Glutamatergic neuron (in vitro differentiated cells): Measurements from ENCODE around the gene PTPRG. TPM values are rescaled to one million over a fixed set of nuclear protein-coding genes. Genes with fewer than 3 reads are reported as not detected.

ENCODE experiments used
- DNase-seq: peaks from one replicate; pipeline ENCODE4 v3.0.0; 2022
- H3K27ac Mint-ChIP-seq: one replicate; pipeline ENCODE4 v1.8.0; 2020; ENCODE audit warnings: mild to moderate bottlenecking, mixed read lengths, inconsistent platforms; ENCODE audit not compliant: unreplicated experiment
- H3K27me3 Mint-ChIP-seq: one replicate; pipeline ENCODE4 v1.8.0; 2020; ENCODE audit warnings: mild to moderate bottlenecking, moderate library complexity, mixed read lengths, inconsistent platforms; ENCODE audit not compliant: unreplicated experiment
- H3K36me3 Mint-ChIP-seq: one replicate; pipeline ENCODE4 v1.8.0; 2020; ENCODE audit warnings: mild to moderate bottlenecking, mixed read lengths, inconsistent platforms; ENCODE audit not compliant: unreplicated experiment
- H3K4me1 Mint-ChIP-seq: one replicate; pipeline ENCODE4 v1.8.0; 2020; ENCODE audit warnings: mild to moderate bottlenecking, low read depth, mixed read lengths, inconsistent platforms; ENCODE audit not compliant: unreplicated experiment
- H3K4me3 Mint-ChIP-seq: one replicate; pipeline ENCODE4 v1.8.0; 2020; ENCODE audit warnings: mild to moderate bottlenecking, mixed read lengths, inconsistent platforms; ENCODE audit not compliant: unreplicated experiment
- H3K9me3 Mint-ChIP-seq: one replicate; pipeline ENCODE4 v1.8.0; 2020; ENCODE audit warnings: mild to moderate bottlenecking, moderate library complexity, mixed read lengths, inconsistent platforms; ENCODE audit not compliant: unreplicated experiment
- total RNA-seq: library from RNA; stranded (reverse); fragmentation: NEBNext Ultra II Directional; extraction: Animal tissue kit (Norgen Biotek cat#: 25700); gene quantifications from one replicate; pipeline ENCODE4 v1.2.1, GENCODE V29; 2021; ENCODE audit not compliant: unreplicated experiment
- TF ChIP-seq, protein P1 (sequence below): fragments of 200-600 bp; sonication (generic); IDR thresholded peaks from one replicate; pipeline ENCODE4 v1.5.0; 2021; ENCODE audit not compliant: partially characterized antibody, unreplicated experiment

The PTPRG gene
- total RNA-seq, 1 donor from 2014 or later: 52.1 TPM

DNA sequence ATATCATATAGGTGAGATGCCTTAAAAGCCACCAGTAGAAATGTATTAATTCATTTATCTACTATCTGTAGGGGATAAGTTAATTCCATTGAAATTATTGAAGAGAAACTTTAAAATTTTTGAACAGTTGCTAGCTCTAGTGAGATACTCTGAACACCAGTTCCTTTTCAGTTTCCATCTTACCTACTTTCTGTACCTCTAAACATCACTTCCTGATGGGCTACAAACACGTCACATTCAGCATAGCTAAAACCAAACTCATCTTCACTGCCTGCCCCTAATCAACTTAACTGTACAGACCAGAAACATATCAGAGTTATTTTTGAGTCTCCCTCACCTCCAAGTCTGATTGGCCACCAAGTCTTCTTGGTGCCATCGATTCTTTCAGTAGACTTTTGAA is 723.1 kb downstream of the PTPRG start:
- Mint-ChIP-seq H3K27me3 (no peaks in the 10 kb centered on the region), H3K4me1 (no peaks in the 10 kb centered on the region), H3K27ac (no peak overlapping the region), H3K9me3 (no peaks in the 10 kb centered on the region), H3K36me3 (no peaks in the 10 kb centered on the region), H3K4me3 (no peak overlapping the region)
- no peak for DNase-seq
- TF ChIP-seq, protein P1, sequence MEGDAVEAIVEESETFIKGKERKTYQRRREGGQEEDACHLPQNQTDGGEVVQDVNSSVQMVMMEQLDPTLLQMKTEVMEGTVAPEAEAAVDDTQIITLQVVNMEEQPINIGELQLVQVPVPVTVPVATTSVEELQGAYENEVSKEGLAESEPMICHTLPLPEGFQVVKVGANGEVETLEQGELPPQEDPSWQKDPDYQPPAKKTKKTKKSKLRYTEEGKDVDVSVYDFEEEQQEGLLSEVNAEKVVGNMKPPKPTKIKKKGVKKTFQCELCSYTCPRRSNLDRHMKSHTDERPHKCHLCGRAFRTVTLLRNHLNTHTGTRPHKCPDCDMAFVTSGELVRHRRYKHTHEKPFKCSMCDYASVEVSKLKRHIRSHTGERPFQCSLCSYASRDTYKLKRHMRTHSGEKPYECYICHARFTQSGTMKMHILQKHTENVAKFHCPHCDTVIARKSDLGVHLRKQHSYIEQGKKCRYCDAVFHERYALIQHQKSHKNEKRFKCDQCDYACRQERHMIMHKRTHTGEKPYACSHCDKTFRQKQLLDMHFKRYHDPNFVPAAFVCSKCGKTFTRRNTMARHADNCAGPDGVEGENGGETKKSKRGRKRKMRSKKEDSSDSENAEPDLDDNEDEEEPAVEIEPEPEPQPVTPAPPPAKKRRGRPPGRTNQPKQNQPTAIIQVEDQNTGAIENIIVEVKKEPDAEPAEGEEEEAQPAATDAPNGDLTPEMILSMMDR: no peak

GRCh38 chr3:62287392-62287927 is 726.1 kb downstream of the PTPRG start:
- H3K36me3 Mint-ChIP-seq: no peaks in the 10 kb centered on the region
- H3K4me1 Mint-ChIP-seq: no peaks in the 10 kb centered on the region
- H3K27me3 Mint-ChIP-seq: no peaks in the 10 kb centered on the region
- H3K9me3 Mint-ChIP-seq: no peaks in the 10 kb centered on the region
- H3K4me3 Mint-ChIP-seq: no peak overlapping the region
- no peak overlapping the region for H3K27ac Mint-ChIP-seq
- DNase-seq: no peak
- TF ChIP-seq, protein P1: no peak

DNA sequence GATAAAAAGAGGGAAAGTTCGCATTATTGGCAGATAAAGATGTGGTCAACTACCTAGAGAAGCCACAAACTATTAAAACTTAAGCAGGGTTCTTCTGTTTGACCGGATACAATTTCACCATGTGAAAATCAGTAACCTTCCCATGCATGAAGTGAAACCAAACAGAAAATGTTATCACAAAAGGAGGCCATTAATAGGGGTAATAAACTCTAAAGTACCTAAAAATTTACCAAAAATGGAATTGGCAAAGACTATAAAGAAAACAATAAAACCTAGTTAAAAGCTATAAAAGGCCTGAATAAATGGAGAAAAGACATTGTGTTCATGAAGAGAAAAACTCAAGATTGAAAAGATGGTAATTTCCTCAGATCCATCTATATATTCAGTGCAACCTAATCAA is 728.6 kb downstream of the PTPRG start:
- no peak for DNase-seq
- Mint-ChIP-seq H3K4me3 (no peak overlapping the region), H3K36me3 (no peaks in the 10 kb centered on the region), H3K9me3 (no peaks in the 10 kb centered on the region), H3K27ac (no peak overlapping the region), H3K27me3 (no peaks in the 10 kb centered on the region), H3K4me1 (peaks cover 3% of the 10 kb centered on the region)
- TF ChIP-seq, protein P1: no peak

GRCh38 chr3:62293051-62293780 is 731.8 kb downstream of the PTPRG start:
- Mint-ChIP-seq H3K9me3 (no peaks in the 10 kb centered on the region), H3K27ac (no peak overlapping the region), H3K4me3 (no peak overlapping the region), H3K36me3 (no peaks in the 10 kb centered on the region), H3K4me1 (peaks cover 5% of the 10 kb centered on the region), H3K27me3 (no peaks in the 10 kb centered on the region)
- TF ChIP-seq, protein P1: no peak
- DNase-seq: no peak

GRCh38 chr3:62295571-62295970 is 734.2 kb downstream of the PTPRG start:
- DNase-seq: no peak
- Mint-ChIP-seq H3K9me3 (no peaks in the 10 kb centered on the region), H3K27me3 (no peaks in the 10 kb centered on the region), H3K4me3 (no peak overlapping the region), H3K27ac (no peak overlapping the region), H3K36me3 (no peaks in the 10 kb centered on the region), H3K4me1 (peaks cover 5% of the 10 kb centered on the region)
- TF ChIP-seq, protein P1: no peak
